GM21390 (cell line): ENCODE measurements around the gene BUB1.
"Not testable (repeated sequence)": the region's sequence is repeated elsewhere in the genome, so short reads cannot be mapped to it uniquely, and the experiment has no call there.

ENCODE experiments used
- ATAC-seq: cut with Tn5 transposase; IDR thresholded peaks from one replicate; pipeline ENCODE4 v1.9.1; 2021; ENCODE audit not compliant: unreplicated experiment

Gene BUB1

DNA sequence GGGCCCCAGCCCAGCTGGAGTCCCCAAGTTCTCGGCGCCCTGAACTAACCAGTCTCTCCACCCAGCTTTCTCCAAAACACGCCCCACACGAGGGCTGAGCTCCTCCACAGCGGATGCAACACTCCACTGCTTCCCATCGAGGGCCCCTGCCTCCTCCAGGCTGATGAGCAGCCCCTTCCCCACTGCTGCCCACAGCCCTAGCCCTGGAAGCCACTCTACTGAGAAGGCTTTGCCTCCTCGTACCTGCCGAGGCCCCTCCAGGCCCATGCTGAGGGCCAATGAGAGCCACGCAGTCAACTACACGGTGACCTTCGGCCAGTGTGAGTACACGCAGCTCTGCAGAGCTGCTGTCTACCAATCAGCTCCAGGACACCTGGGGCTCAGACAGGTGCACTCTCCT lies 72.8 kb downstream of the BUB1 start:
- not testable (repeated sequence) for ATAC-seq

DNA sequence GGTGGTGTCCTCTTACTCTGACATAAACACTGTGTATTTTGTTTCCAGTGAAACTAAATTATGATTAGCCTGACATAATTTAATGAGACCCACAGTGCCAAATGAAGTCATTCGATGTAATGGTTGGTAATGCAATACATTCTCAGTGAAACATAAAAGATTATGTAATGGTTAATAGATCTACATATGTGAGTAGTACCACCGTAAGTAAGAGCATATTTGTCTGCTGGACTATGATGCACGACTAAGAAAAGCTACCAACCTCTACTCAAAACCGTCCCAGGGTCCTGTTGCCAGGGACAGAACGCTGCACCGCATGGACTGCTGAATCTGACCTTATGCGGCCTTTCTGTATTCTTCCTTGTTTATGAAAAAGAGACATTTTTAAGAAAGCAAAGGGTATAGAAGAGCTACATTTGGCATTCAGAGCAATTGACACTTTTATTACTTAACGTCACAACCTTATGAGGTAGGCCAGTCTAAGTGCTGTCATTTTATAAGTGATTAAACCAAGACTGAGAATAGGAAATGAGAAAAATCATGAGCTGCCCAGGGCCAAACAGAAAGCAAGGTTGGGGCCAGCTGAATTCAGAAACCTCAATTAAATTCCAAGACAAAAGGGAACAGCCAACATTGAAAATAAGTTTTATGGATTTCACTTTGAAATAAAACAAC lies 73.8 kb downstream of the BUB1 start:
- not testable (repeated sequence) for ATAC-seq

DNA sequence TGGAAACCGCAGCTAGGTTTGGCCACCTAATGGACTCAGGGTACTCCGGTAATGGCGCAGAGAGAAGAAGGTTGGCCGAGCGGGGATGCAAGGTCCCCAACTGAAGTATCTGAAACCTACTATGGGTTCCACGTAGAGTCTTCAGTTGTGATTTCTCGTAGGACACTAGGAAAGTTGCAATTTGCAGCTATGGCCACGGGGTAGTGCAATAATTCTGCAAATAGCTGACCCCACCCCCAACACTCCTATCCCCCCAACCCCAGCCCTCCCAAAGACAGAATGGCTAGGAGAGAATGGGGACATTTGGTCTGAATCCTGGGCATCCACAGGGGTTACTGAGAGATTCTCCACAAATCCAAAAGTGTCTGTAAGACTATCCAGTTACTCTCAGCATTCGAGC lies 75.7 kb downstream of the BUB1 start:
- not testable (repeated sequence) for ATAC-seq

DNA sequence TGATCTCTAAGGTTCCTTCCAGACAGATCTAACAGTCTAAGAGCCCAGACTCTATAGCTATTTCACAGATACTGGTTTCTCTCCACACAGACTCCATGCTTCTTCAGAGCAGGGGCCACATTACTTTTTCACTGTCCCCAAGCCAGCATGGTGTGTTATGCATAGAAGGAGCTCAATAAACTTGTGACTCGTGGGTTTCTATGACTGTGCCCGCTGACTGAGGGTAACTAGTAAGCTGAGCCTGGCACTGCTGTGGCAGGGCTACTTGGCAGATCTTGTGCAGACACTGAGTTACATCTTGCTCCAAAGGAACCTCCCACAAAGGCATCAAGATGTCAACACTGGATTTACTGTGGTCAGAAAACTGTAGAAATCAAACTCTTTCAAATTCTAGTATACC lies 85.9 kb downstream of the BUB1 start:
- ATAC-seq, result not testable (repeated sequence)

DNA sequence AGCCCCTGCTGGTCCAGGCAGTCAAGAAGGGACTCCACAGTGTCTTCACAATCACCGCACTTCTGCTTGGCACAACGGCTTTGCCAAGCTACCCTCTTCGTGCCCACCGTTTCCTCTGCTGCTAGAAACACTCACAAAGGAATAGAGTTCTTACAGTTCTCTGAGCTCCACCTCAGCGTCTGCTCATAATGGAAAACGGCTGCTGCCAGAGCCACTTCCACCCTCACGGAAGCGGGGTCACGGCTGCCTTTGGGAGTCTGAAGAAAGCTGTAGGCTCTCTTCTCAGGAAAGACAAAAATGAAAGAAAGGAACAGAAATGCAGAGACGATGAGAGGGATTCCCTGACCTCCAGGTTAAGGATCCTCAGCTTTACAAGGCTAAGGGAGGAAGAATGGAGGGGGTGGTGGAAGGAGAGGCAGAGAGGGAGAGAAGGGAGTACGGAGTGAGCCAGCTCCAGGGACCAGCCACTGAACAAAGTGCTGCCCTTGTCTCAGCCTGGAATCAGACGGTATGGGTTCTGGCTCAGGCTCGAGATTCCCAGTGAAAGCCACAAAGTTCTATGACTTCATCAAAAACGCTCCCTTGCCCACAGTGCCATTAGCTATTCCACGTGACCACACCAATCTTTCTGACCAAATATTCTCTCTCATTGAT lies 88.1 kb downstream of the BUB1 start:
- not testable (repeated sequence) for ATAC-seq

DNA sequence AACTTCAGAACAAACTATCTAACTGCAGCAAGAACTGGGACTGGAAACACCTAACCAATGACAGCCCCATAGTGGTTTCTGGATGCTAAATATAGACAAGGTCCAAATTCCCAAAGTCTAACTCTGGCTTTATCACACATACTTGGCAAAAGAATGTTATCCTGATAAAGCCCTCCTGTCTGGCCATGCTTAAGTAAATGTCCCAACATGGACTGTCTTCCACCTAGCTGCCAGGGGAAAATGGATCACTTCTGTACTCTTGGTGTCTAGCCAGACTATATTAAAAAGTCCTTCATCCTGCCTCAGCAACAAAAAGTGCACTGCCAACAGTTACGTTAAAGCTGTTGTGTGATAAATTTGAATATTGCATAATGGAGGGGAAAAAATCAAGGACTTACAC lies 89.3 kb downstream of the BUB1 start:
- not testable (repeated sequence) for ATAC-seq
